Measurements from ENCODE around the gene TSHZ1.

TSHZ1 gene

GRCh38 chr18:75205514-75206132 lies 5.0 kb upstream of the TSHZ1 start:
- TF ChIP-seq CTCF (IDR thresholded peaks at IDR 0.05; ENCODE audit: low read depth, low read length): no peak
- no peak for DNase-seq (ENCODE audit: extremely low read depth, low read depth)

DNA sequence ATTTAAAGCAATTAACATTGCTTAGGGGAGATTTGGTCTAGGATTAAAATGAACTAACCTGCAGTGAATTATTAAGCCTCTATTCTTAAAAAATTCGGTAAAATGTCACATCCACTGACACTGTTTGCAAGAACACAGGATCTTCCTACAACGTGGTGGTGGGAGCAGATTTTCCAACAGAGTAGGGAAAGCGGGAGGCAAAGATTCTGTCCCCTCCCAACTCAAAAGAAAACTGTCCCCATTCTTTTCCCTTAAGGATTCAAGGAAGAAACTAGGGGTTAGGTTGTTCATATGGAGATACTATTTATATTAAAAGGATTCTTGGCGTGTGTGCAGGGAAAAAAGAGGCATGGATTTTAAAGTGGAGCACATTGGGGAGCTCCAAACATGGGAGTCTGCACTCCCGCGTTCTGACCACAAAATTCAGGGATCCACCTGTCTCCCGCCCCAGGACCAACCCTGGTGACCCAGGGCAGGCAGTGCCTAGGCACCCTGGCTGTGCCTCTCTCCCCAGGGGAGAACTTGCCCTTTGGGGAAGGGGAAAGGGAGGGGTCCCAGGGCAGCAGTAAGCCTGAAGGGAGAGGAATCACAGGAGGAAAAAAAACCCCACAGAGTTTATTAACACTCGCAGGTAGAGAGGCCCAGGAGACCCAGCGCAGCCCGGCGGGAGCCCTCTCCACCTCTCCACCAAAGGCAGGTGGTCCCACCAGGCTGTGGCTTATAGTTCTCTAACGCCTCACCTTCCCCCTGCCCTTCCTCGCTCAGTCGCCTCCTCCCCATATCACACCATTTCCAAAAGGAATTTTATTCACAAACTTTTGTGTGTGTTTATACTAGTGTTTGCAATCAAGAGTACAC lies 3.9 kb upstream of the TSHZ1 start:
- no peak for TF ChIP-seq CTCF (IDR thresholded peaks at IDR 0.05; ENCODE audit: low read depth, low read length)
- no peak for DNase-seq (ENCODE audit: extremely low read depth, low read depth)

GRCh38 chr18:75207310-75208154 lies 3.1 kb upstream of the TSHZ1 start:
- no peak for DNase-seq (ENCODE audit: extremely low read depth, low read depth)
- no peak for TF ChIP-seq CTCF (IDR thresholded peaks at IDR 0.05; ENCODE audit: low read depth, low read length)

- TF ChIP-seq CTCF (IDR thresholded peaks at IDR 0.05; ENCODE audit: low read depth, low read length): no peak; the same call in 1 of the 2 replicates
- DNase-seq (ENCODE audit: extremely low read depth, low read depth): no peak
Measured at GRCh38 chr18:75208155-75208835, 2.3 kb upstream of the TSHZ1 start.

GRCh38 chr18:75208836-75209128 lies 1.8 kb upstream of the TSHZ1 start:
- no peak for DNase-seq (ENCODE audit: extremely low read depth, low read depth)

More at GRCh38 chr18:75208836-75209128, 1.8 kb upstream of the TSHZ1 start:
- TF ChIP-seq CTCF (IDR thresholded peaks at IDR 0.05; ENCODE audit: low read depth, low read length): no peak
